ENCODE results near the gene SHANK2. TPM values are rescaled to one million over a fixed set of nuclear protein-coding genes. Genes with fewer than 3 reads are reported as not detected.

The SHANK2 gene
- total and polyA plus RNA-seq, 5 experiments from 2014 or later = not detected

GRCh38 chr11:71265559-71266092 is 13.2 kb upstream of the SHANK2 start:
- Mint-ChIP-seq H3K27ac (no peak overlapping the region), H3K27me3 (peaks cover 5 to 26% (median 22%) of the 10 kb centered on the region in 5 donors), H3K36me3 (no peaks in the 10 kb centered on the region), H3K9me3 (no peaks in the 10 kb centered on the region), H3K4me3 (no peak overlapping the region), H3K4me1 (no peaks in the 10 kb centered on the region)
- DNase-seq (no peak), ATAC-seq (no peak)
- POLR2A ChIA-PET = no interaction called here

GRCh38 chr11:71263386-71263785 is 11.0 kb upstream of the SHANK2 start:
- Mint-ChIP-seq H3K27ac (no peak overlapping the region), H3K9me3 (peaks cover 0 to 3% (median 3%) of the 10 kb centered on the region in 9 donors), H3K36me3 (no peaks in the 10 kb centered on the region), H3K4me1 (no peaks in the 10 kb centered on the region), H3K27me3 (peaks cover 4 to 25% (median 20%) of the 10 kb centered on the region in 5 donors), H3K4me3 (no peak overlapping the region)
- ATAC-seq (no peak), DNase-seq (no peak)
- POLR2A ChIA-PET = no interaction called here

GRCh38 chr11:71255800-71256479 is 3.6 kb upstream of the SHANK2 start:
- no peak for ATAC-seq
- POLR2A ChIA-PET = no interaction called here
- no peak overlapping the region for H3K27ac Mint-ChIP-seq
- no peak for DNase-seq
- no peak overlapping the region for H3K4me3 Mint-ChIP-seq
- peaks cover 0 to under 1% (median 0%) of the 10 kb centered on the region in 3 donors for H3K36me3 Mint-ChIP-seq
- peaks cover 0 to 12% (median 5%) of the 10 kb centered on the region in 9 donors for H3K9me3 Mint-ChIP-seq
- H3K27me3 Mint-ChIP-seq = peaks cover 15 to 39% (median 28%) of the 10 kb centered on the region in 5 donors
- peaks cover 0 to 6% (median 2%) of the 10 kb centered on the region in 4 donors for H3K4me1 Mint-ChIP-seq

GRCh38 chr11:71255323-71255722 is 2.9 kb upstream of the SHANK2 start:
- Mint-ChIP-seq H3K4me1 (peaks cover 0 to 12% (median 5%) of the 10 kb centered on the region in 4 donors), H3K4me3 (no peak overlapping the region), H3K27me3 (peaks cover 18 to 45% (median 35%) of the 10 kb centered on the region in 5 donors), H3K27ac (no peak overlapping the region), H3K36me3 (peaks cover 0 to 3% (median 0%) of the 10 kb centered on the region in 3 donors), H3K9me3 (peaks cover 0 to 12% (median 5%) of the 10 kb centered on the region in 9 donors)
- DNase-seq (no peak), ATAC-seq (no peak)
- POLR2A ChIA-PET = no interaction called here

GRCh38 chr11:71253794-71254193 is 1.4 kb upstream of the SHANK2 start:
- Mint-ChIP-seq H3K4me1 (peaks cover 0 to 14% (median 6%) of the 10 kb centered on the region in 4 donors), H3K36me3 (peaks cover 0 to 3% (median 0%) of the 10 kb centered on the region in 3 donors), H3K27me3 (peaks cover 27 to 60% (median 46%) of the 10 kb centered on the region in 5 donors), H3K27ac (no peak overlapping the region), H3K4me3 (peak overlapping the region in 1 of 10 donors; percentile 32), H3K9me3 (peaks cover 0 to 12% (median 5%) of the 10 kb centered on the region in 9 donors)
- no peak for ATAC-seq
- DNase-seq = no peak
- POLR2A ChIA-PET = no interaction called here

GRCh38 chr11:71252770-71253730 is 673 bp upstream of the SHANK2 start:
- Mint-ChIP-seq H3K9me3 (peaks cover 0 to 5% (median 0%) of the 10 kb centered on the region in 9 donors), H3K27me3 (peaks cover 32 to 68% (median 53%) of the 10 kb centered on the region in 5 donors), H3K27ac (no peak overlapping the region), H3K4me1 (peaks cover 0 to 14% (median 6%) of the 10 kb centered on the region in 4 donors), H3K36me3 (peaks cover 0 to 3% (median 0%) of the 10 kb centered on the region in 3 donors), H3K4me3 (peak overlapping the region in 6 of 10 donors; percentile 11 to 58 (median 34))
- ATAC-seq (no peak), DNase-seq (no peak)
- POLR2A ChIA-PET = no interaction called here

GRCh38 chr11:71251761-71252268 is 562 bp downstream of the SHANK2 start:
- Mint-ChIP-seq H3K4me3 (peak overlapping the region in 2 of 10 donors; percentile 31 to 42), H3K36me3 (peaks cover 0 to 3% (median 0%) of the 10 kb centered on the region in 3 donors), H3K4me1 (peaks cover 0 to 14% (median 6%) of the 10 kb centered on the region in 4 donors), H3K9me3 (peaks cover 0 to 2% (median 0%) of the 10 kb centered on the region in 9 donors), H3K27ac (no peak overlapping the region), H3K27me3 (peaks cover 32 to 70% (median 58%) of the 10 kb centered on the region in 5 donors)
- POLR2A ChIA-PET = no interaction called here
- ATAC-seq = no peak
- no peak for DNase-seq

GRCh38 chr11:71251151-71251721 is 1.1 kb downstream of the SHANK2 start:
- Mint-ChIP-seq H3K27me3 (peaks cover 32 to 69% (median 58%) of the 10 kb centered on the region in 5 donors), H3K36me3 (peaks cover 0 to 3% (median 0%) of the 10 kb centered on the region in 3 donors), H3K9me3 (no peaks in the 10 kb centered on the region), H3K27ac (no peak overlapping the region), H3K4me3 (peak overlapping the region in 3 of 10 donors; percentile 41 to 64 (median 48)), H3K4me1 (peaks cover 0 to 14% (median 6%) of the 10 kb centered on the region in 4 donors)
- no peak for DNase-seq
- POLR2A ChIA-PET = no interaction called here
- no peak for ATAC-seq

GRCh38 chr11:71250523-71251150 is 1.7 kb downstream of the SHANK2 start:
- Mint-ChIP-seq H3K4me3 (peak overlapping the region in 5 of 10 donors; percentile 10 to 64 (median 41)), H3K27me3 (peaks cover 32 to 67% (median 55%) of the 10 kb centered on the region in 5 donors), H3K36me3 (peaks cover 0 to 3% (median 0%) of the 10 kb centered on the region in 3 donors), H3K4me1 (peaks cover 0 to 14% (median 6%) of the 10 kb centered on the region in 4 donors), H3K27ac (no peak overlapping the region), H3K9me3 (no peaks in the 10 kb centered on the region)
- POLR2A ChIA-PET = no interaction called here
- DNase-seq (no peak), ATAC-seq (no peak)

GRCh38 chr11:71249301-71249700 is 3.1 kb downstream of the SHANK2 start:
- ATAC-seq (no peak), DNase-seq (no peak)
- peaks cover 29 to 56% (median 44%) of the 10 kb centered on the region in 5 donors for H3K27me3 Mint-ChIP-seq
- POLR2A ChIA-PET = no interaction called here
- peaks cover 0 to 14% (median 6%) of the 10 kb centered on the region in 4 donors for H3K4me1 Mint-ChIP-seq
- H3K9me3 Mint-ChIP-seq = no peaks in the 10 kb centered on the region
- no peak overlapping the region for H3K27ac Mint-ChIP-seq
- peaks cover 0 to 3% (median 0%) of the 10 kb centered on the region in 3 donors for H3K36me3 Mint-ChIP-seq
- H3K4me3 Mint-ChIP-seq = no peak overlapping the region

GRCh38 chr11:71248656-71249055 is 3.7 kb downstream of the SHANK2 start:
- Mint-ChIP-seq H3K27ac (no peak overlapping the region), H3K27me3 (peaks cover 26 to 51% (median 41%) of the 10 kb centered on the region in 5 donors), H3K36me3 (peaks cover 0 to 3% (median 0%) of the 10 kb centered on the region in 3 donors), H3K9me3 (no peaks in the 10 kb centered on the region), H3K4me3 (no peak overlapping the region), H3K4me1 (peaks cover 0 to 14% (median 6%) of the 10 kb centered on the region in 4 donors)
- DNase-seq = no peak
- no peak for ATAC-seq
- POLR2A ChIA-PET = no interaction called here

- POLR2A ChIA-PET = no interaction called here
- ATAC-seq (no peak), DNase-seq (no peak)
- no peak overlapping the region for H3K27ac Mint-ChIP-seq
- peaks cover 0 to 11% (median 4%) of the 10 kb centered on the region in 4 donors for H3K4me1 Mint-ChIP-seq
- H3K4me3 Mint-ChIP-seq = no peak overlapping the region
- peaks cover 0 to 3% (median 0%) of the 10 kb centered on the region in 3 donors for H3K36me3 Mint-ChIP-seq
- no peaks in the 10 kb centered on the region for H3K9me3 Mint-ChIP-seq
- H3K27me3 Mint-ChIP-seq = peaks cover 22 to 47% (median 36%) of the 10 kb centered on the region in 5 donors
Measured at GRCh38 chr11:71248251-71248570, 4.2 kb downstream of the SHANK2 start.

Measured in naive thymus-derived CD8-positive, alpha-beta T cell (primary cell).